ENCODE measurements around the gene CABP7. TPM values are rescaled to one million over a fixed set of nuclear protein-coding genes. Genes with fewer than 3 reads are reported as not detected.

The CABP7 gene
- total RNA-seq, 1 donor from 2014 or later = 0.12 TPM

DNA sequence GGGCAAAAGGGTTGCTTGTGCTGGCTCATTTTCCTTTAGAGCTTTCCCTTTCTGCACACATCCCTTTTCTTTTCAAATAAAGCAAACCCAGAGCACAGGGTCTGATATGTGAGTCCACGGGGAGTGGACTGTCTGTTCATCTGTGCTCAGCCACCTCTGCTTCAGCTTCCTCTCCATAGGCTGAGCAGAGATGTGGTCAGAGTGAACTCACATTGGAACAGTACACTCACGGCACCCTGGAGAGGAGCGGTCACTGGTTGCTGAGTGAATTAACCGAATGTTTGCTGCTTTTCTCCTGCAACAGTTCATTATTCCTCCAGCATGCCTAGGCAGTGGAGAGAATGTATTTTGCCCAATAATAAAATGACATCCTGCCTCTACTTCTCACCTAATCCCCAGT is 36.3 kb upstream of the CABP7 start:
- DNase-seq (ENCODE audit: low spot score, unreplicated experiment) = no peak
- Mint-ChIP-seq H3K4me1 (ENCODE audit: low read depth) (no peaks in the 10 kb centered on the region), H3K27ac (no peak overlapping the region), H3K36me3 (ENCODE audit: insufficient read depth) (peaks cover 14% of the 10 kb centered on the region), H3K27me3 (no peaks in the 10 kb centered on the region), H3K4me3 (ENCODE audit: low read depth) (no peak overlapping the region), H3K9me3 (ENCODE audit: low read depth) (no peaks in the 10 kb centered on the region)
- TF ChIP-seq, protein P1, sequence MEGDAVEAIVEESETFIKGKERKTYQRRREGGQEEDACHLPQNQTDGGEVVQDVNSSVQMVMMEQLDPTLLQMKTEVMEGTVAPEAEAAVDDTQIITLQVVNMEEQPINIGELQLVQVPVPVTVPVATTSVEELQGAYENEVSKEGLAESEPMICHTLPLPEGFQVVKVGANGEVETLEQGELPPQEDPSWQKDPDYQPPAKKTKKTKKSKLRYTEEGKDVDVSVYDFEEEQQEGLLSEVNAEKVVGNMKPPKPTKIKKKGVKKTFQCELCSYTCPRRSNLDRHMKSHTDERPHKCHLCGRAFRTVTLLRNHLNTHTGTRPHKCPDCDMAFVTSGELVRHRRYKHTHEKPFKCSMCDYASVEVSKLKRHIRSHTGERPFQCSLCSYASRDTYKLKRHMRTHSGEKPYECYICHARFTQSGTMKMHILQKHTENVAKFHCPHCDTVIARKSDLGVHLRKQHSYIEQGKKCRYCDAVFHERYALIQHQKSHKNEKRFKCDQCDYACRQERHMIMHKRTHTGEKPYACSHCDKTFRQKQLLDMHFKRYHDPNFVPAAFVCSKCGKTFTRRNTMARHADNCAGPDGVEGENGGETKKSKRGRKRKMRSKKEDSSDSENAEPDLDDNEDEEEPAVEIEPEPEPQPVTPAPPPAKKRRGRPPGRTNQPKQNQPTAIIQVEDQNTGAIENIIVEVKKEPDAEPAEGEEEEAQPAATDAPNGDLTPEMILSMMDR (IDR thresholded peaks at IDR 0.05; ENCODE audit: unreplicated experiment) = no peak

DNA sequence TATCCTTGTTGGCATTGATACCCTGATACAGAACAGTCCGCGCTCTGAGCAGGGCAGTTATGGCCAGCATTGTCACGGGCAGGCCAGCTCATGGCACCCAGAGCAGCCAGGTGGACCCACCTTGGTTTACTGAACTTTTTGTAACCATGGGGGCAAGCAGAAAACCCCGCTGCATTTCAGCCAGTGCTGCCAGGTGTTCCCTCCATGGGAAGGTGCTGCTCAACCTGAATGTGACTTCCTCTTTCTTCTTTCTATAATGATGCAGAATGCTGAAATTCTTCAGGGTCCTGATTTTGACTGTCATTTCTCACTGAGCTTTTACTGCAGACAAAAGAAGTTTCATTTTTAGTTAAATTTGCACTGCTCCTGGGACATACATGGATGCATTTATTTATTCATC is 35.6 kb upstream of the CABP7 start:
- peaks cover 12% of the 10 kb centered on the region for H3K36me3 Mint-ChIP-seq (ENCODE audit: insufficient read depth)
- H3K9me3 Mint-ChIP-seq (ENCODE audit: low read depth) = no peaks in the 10 kb centered on the region
- H3K4me1 Mint-ChIP-seq (ENCODE audit: low read depth) = no peaks in the 10 kb centered on the region
- no peaks in the 10 kb centered on the region for H3K27me3 Mint-ChIP-seq
- no peak overlapping the region for H3K4me3 Mint-ChIP-seq (ENCODE audit: low read depth)
- no peak overlapping the region for H3K27ac Mint-ChIP-seq
- TF ChIP-seq, protein P1 (IDR thresholded peaks at IDR 0.05; ENCODE audit: unreplicated experiment) = no peak
- no peak for DNase-seq (ENCODE audit: low spot score, unreplicated experiment)

- H3K9me3 Mint-ChIP-seq (ENCODE audit: low read depth) = no peaks in the 10 kb centered on the region
- no peak overlapping the region for H3K27ac Mint-ChIP-seq
- no peak overlapping the region for H3K4me3 Mint-ChIP-seq (ENCODE audit: low read depth)
- TF ChIP-seq, protein P1 (IDR thresholded peaks at IDR 0.05; ENCODE audit: unreplicated experiment) = no peak
- no peaks in the 10 kb centered on the region for H3K27me3 Mint-ChIP-seq
- DNase-seq (ENCODE audit: low spot score, unreplicated experiment) = no peak
- H3K36me3 Mint-ChIP-seq (ENCODE audit: insufficient read depth) = peaks cover 10% of the 10 kb centered on the region
- no peaks in the 10 kb centered on the region for H3K4me1 Mint-ChIP-seq (ENCODE audit: low read depth)
These were observed 30.5 kb upstream of the CABP7 start for GRCh38 chr22:29689206-29689879.

GRCh38 chr22:29689880-29690213 is 30.0 kb upstream of the CABP7 start:
- DNase-seq (ENCODE audit: low spot score, unreplicated experiment) = peak; percentile 51
- TF ChIP-seq, protein P1 (IDR thresholded peaks at IDR 0.05; ENCODE audit: unreplicated experiment) = peak; percentile 88
- H3K27me3 Mint-ChIP-seq = no peaks in the 10 kb centered on the region
- peaks cover 8% of the 10 kb centered on the region for H3K36me3 Mint-ChIP-seq (ENCODE audit: insufficient read depth)
- no peak overlapping the region for H3K4me3 Mint-ChIP-seq (ENCODE audit: low read depth)
- H3K9me3 Mint-ChIP-seq (ENCODE audit: low read depth) = no peaks in the 10 kb centered on the region
- H3K4me1 Mint-ChIP-seq (ENCODE audit: low read depth) = no peaks in the 10 kb centered on the region
- H3K27ac Mint-ChIP-seq = no peak overlapping the region

GRCh38 chr22:29690476-29690875 is 29.3 kb upstream of the CABP7 start:
- TF ChIP-seq, protein P1 (IDR thresholded peaks at IDR 0.05; ENCODE audit: unreplicated experiment) = no peak
- H3K27ac Mint-ChIP-seq = no peak overlapping the region
- no peaks in the 10 kb centered on the region for H3K4me1 Mint-ChIP-seq (ENCODE audit: low read depth)
- no peak overlapping the region for H3K4me3 Mint-ChIP-seq (ENCODE audit: low read depth)
- peaks cover 9% of the 10 kb centered on the region for H3K36me3 Mint-ChIP-seq (ENCODE audit: insufficient read depth)
- H3K9me3 Mint-ChIP-seq (ENCODE audit: low read depth) = no peaks in the 10 kb centered on the region
- H3K27me3 Mint-ChIP-seq = no peaks in the 10 kb centered on the region
- no peak for DNase-seq (ENCODE audit: low spot score, unreplicated experiment)
